ENCODE data around the gene MED10.

MED10 gene

DNA sequence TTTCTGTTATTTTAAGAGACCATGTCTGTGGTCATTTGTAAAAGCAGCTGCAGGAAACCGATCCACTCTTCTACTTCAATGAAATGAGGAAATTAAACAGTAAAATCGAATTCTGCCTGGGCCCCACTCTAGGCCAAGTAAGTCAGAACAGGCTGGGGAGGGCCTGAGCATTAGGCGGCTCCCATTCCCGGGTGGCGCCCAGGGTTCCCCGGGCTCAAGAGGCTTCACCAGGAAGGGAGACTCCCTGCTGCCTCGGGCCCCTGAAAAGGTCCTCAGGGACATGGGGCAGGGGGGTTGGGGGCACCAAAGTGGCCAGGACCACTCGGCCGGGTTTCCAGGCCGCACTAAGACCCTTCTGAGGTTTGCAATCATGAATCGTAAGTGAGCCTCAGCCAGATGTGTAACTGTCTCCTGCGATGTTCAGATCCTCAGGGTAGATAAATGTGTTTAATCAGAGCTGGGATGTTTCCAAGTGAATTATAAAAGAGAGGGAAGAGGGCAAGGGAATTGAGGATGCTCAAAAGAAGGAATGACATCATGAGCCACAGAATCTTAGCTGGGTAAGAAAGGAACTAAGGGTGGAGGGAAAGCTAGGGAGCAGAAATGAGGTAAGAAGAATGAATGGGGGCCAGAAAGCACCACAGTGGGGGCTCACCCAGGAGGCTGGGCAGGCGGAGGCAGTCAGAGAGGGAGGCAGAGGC is 24.6 kb downstream of the MED10 start:
- no peak for TF ChIP-seq EZH2 (optimal IDR thresholded peaks at IDR 0.05; ENCODE audit: low read depth, low read length)
- no peak for TF ChIP-seq EZH2phosphoT487 (IDR thresholded peaks at IDR 0.05; ENCODE audit: low read length)
- H4K20me1 ChIP-seq (ENCODE audit: insufficient read depth, low read length) = no peaks in the 10 kb centered on the region
- no peaks in the 10 kb centered on the region for H3F3A ChIP-seq (ENCODE audit: insufficient read depth, low read length)

DNA sequence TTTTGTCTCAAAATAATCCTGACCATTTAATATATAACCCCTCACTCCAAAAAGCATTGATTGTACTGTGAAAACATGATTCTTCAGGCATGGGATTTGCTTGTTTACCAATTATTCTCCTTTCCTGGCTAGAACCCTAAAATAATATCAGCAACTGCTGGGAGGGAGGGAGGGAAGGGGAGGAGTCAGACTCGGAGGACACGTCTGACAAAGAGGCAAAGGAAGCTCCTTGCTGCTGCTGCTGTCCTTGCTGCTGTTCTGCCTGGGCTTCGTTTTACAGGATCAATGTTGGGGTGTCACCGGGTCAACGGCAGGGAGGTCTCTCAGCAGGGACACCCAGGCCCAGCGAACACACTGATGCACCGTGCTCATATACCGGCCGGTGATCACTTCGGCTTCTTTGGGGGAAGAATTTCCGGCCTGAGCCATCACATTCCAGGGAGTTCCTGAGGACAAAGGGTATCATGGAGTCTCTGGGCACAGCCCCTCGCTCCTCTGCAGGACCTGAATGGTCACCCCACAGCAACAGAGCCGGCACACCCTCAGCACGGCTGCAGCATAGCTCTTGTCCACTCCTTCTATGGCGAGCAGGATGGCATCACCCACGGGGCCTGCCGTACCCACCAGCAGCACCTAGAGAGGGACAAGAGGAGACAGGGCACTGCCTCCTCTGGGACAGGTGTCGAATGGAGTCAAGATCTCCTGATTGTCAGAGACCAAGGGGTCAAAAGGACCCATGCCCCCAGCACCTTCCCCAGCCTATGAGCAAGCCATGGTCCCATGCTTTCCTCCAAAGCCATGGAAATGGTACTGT is 27.9 kb downstream of the MED10 start:
- Histone ChIP-seq H3K36me3 (replicated peaks; ENCODE audit: insufficient read depth, low read length) (no peaks in the 10 kb centered on the region), H3K27me3 (replicated peaks; ENCODE audit: insufficient read depth, low read length) (no peaks in the 10 kb centered on the region), H3K27ac (ENCODE audit: low read length) (no peak overlapping the region), H4K20me1 (ENCODE audit: insufficient read depth, low read length) (no peaks in the 10 kb centered on the region), H3K9me2 (replicated peaks; ENCODE audit: insufficient read depth, low read length) (no peaks in the 10 kb centered on the region), H3F3A (ENCODE audit: insufficient read depth, low read length) (no peaks in the 10 kb centered on the region), H3K4me1 (ENCODE audit: low read length) (no peaks in the 10 kb centered on the region), H3K4me3 (ENCODE audit: low read length) (no peak overlapping the region), H3K4me2 (ENCODE audit: low read depth, low read length) (no peak overlapping the region), H3K9ac (ENCODE audit: low read length) (no peak overlapping the region), H3K79me2 (ENCODE audit: low read length) (no peaks in the 10 kb centered on the region), H3K9me3 (replicated peaks; ENCODE audit: insufficient read depth, low read length) (no peaks in the 10 kb centered on the region), H2AFZ (ENCODE audit: low read length) (no peak overlapping the region)
- TF ChIP-seq, protein P1, sequence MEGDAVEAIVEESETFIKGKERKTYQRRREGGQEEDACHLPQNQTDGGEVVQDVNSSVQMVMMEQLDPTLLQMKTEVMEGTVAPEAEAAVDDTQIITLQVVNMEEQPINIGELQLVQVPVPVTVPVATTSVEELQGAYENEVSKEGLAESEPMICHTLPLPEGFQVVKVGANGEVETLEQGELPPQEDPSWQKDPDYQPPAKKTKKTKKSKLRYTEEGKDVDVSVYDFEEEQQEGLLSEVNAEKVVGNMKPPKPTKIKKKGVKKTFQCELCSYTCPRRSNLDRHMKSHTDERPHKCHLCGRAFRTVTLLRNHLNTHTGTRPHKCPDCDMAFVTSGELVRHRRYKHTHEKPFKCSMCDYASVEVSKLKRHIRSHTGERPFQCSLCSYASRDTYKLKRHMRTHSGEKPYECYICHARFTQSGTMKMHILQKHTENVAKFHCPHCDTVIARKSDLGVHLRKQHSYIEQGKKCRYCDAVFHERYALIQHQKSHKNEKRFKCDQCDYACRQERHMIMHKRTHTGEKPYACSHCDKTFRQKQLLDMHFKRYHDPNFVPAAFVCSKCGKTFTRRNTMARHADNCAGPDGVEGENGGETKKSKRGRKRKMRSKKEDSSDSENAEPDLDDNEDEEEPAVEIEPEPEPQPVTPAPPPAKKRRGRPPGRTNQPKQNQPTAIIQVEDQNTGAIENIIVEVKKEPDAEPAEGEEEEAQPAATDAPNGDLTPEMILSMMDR (IDR thresholded peaks at IDR 0.05; ENCODE audit: low read length) = no peak
- TF ChIP-seq EZH2 (optimal IDR thresholded peaks at IDR 0.05; ENCODE audit: low read depth, low read length) (no peak), EZH2phosphoT487 (IDR thresholded peaks at IDR 0.05; ENCODE audit: low read length) (no peak)
- no peak for DNase-seq

More for the DNA sequence above, 24.6 kb downstream of the MED10 start:
- no peak for DNase-seq
- no peak overlapping the region for H3K4me2 ChIP-seq (ENCODE audit: low read depth, low read length)
- no peaks in the 10 kb centered on the region for H3K9me2 ChIP-seq (replicated peaks; ENCODE audit: insufficient read depth, low read length)
- no peaks in the 10 kb centered on the region for H3K27me3 ChIP-seq (replicated peaks; ENCODE audit: insufficient read depth, low read length)
- no peak overlapping the region for H2AFZ ChIP-seq (ENCODE audit: low read length)
- H3K4me1 ChIP-seq (ENCODE audit: low read length) = no peaks in the 10 kb centered on the region
- no peak overlapping the region for H3K27ac ChIP-seq (ENCODE audit: low read length)
- H3K4me3 ChIP-seq (ENCODE audit: low read length) = no peak overlapping the region
- no peaks in the 10 kb centered on the region for H3K36me3 ChIP-seq (replicated peaks; ENCODE audit: insufficient read depth, low read length)
- H3K79me2 ChIP-seq (ENCODE audit: low read length) = no peaks in the 10 kb centered on the region
- no peaks in the 10 kb centered on the region for H3K9me3 ChIP-seq (replicated peaks; ENCODE audit: insufficient read depth, low read length)
- no peak overlapping the region for H3K9ac ChIP-seq (ENCODE audit: low read length)

DNA sequence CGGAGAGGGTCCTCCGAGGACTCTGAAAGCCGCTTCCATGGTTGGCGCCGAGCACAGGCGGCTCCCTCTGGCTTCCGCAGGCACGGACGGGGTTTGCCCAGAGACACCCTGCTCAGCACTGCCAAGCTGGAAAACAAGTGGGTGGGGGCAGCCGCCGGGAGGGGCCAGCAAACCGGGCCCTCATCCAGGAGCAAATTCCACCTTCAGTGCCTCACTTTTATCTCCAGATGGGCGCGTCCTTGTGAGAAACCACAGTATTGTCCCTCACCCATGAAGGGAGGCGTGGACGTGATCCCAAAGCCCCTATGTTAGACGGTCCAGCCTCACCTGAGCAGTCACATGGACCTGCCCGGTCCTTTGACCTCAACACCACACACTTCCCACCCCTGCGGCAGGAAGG is 29.0 kb downstream of the MED10 start:
- no peaks in the 10 kb centered on the region for H4K20me1 ChIP-seq (ENCODE audit: insufficient read depth, low read length)
- no peak for DNase-seq
- H3K27ac ChIP-seq (ENCODE audit: low read length) = no peak overlapping the region
- TF ChIP-seq, protein P1 (IDR thresholded peaks at IDR 0.05; ENCODE audit: low read length) = no peak
- TF ChIP-seq EZH2 (optimal IDR thresholded peaks at IDR 0.05; ENCODE audit: low read depth, low read length) = no peak
- TF ChIP-seq EZH2phosphoT487 (IDR thresholded peaks at IDR 0.05; ENCODE audit: low read length) = no peak
- H3K4me3 ChIP-seq (ENCODE audit: low read length) = no peak overlapping the region
- no peaks in the 10 kb centered on the region for H3F3A ChIP-seq (ENCODE audit: insufficient read depth, low read length)
- no peak overlapping the region for H3K9ac ChIP-seq (ENCODE audit: low read length)
- H3K27me3 ChIP-seq (replicated peaks; ENCODE audit: insufficient read depth, low read length) = no peaks in the 10 kb centered on the region
- no peaks in the 10 kb centered on the region for H3K4me1 ChIP-seq (ENCODE audit: low read length)
- no peaks in the 10 kb centered on the region for H3K36me3 ChIP-seq (replicated peaks; ENCODE audit: insufficient read depth, low read length)
- H2AFZ ChIP-seq (ENCODE audit: low read length) = no peak overlapping the region
- no peaks in the 10 kb centered on the region for H3K9me3 ChIP-seq (replicated peaks; ENCODE audit: insufficient read depth, low read length)
- H3K4me2 ChIP-seq (ENCODE audit: low read depth, low read length) = no peak overlapping the region
- H3K9me2 ChIP-seq (replicated peaks; ENCODE audit: insufficient read depth, low read length) = no peaks in the 10 kb centered on the region
- no peaks in the 10 kb centered on the region for H3K79me2 ChIP-seq (ENCODE audit: low read length)

All from MM.1S (cell line).